ENCODE measurements around the gene JADE3.

The JADE3 gene

DNA sequence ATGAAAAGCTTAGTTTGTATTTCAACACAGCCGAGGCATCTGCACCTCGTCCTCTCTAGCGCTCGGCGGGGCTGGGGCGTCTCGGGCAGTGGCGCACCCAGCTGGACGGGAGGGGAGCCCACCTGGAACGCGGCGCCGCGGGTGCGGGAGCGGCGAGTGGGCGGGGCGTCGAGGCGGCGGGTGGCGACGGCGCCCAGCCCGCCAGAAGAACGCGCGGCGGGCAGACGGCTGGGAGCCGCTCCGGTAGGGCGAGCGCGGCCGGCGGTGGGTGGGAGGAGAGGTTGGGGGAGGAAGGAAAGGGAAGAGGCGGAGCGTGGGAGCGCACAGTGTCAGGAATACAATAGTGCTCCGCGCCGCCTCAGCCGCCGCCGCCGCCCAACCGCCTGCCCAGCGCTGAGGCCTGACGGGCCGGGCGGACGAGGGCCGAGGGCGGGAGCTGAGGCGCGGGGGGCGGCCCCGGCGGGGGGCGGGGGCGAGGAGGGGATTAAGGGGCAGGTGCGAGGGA is at the start of gene JADE3:
Gene JADE3 (plus strand): TSS at position 324 of the 505 bp plus-strand sequence. CDS start 72,474 bp downstream, outside the sequence.
- in situ Hi-C loops (cut with HindIII; ENCODE audit: low pct_ligation_motif_present, low pct_unique_long_range_greater_than_20kb, low sequenced_read_pairs) = no loop called here
- DNase-seq = peak; percentile 72

DNA sequence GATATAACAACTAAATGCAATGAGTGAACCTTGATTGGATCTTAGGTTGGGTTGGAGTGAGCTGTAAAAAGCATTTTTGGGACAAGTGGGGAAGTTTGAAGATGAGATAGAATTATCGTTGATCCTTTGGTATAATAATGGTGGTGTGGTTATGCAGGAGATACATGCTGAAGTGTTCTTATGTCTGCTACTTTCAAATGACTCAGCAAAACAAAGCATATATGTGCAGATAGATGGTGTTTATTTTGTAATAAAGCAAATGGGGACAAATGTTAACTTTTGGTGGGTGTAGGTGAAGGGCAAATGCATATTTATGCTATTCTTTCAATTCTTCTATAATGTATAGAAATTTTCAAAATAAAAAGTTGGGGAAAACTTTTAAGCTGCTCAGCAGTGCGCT is 49.1 kb upstream of the JADE3 start:
- in situ Hi-C loops (cut with HindIII; ENCODE audit: low pct_ligation_motif_present, low pct_unique_long_range_greater_than_20kb, low sequenced_read_pairs) = no loop called here
- no peak for DNase-seq

DNA sequence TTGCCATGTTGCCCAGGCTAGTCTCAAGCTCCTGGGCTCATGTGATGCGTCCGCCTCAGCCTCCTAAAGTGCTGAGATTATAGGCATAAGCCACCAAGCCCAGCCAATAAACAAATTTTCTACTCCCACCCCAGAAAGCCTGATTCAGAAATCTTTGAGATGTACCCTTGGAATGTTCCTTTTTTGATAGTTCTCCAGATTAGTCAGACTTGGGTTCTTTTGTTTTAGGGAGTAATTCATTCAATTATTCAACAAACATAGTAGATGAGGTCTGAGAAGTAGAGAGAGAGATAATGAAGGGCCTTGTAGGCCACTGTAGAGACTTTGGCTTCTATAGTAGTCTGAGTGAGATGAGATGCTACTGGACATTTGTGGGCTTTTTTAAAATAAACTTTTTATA is 47.6 kb upstream of the JADE3 start:
- in situ Hi-C loops (cut with HindIII; ENCODE audit: low pct_ligation_motif_present, low pct_unique_long_range_greater_than_20kb, low sequenced_read_pairs) = no loop called here

GRCh38 chrX:46865281-46865680 is 46.9 kb upstream of the JADE3 start:
- no peak for DNase-seq
- in situ Hi-C loops (cut with HindIII; ENCODE audit: low pct_ligation_motif_present, low pct_unique_long_range_greater_than_20kb, low sequenced_read_pairs) = no loop called here

More for the DNA sequence above, 47.6 kb upstream of the JADE3 start:
- DNase-seq = no peak

GRCh38 chrX:46866726-46867125 is 45.5 kb upstream of the JADE3 start:
- in situ Hi-C loops (cut with HindIII; ENCODE audit: low pct_ligation_motif_present, low pct_unique_long_range_greater_than_20kb, low sequenced_read_pairs) = no loop called here
- no peak for DNase-seq

- in situ Hi-C loops (cut with HindIII; ENCODE audit: low pct_ligation_motif_present, low pct_unique_long_range_greater_than_20kb, low sequenced_read_pairs) = no loop called here
- no peak for DNase-seq
Observed at GRCh38 chrX:46873746-46874145, 38.5 kb upstream of the JADE3 start.

GRCh38 chrX:46876901-46877300 is 35.3 kb upstream of the JADE3 start:
- in situ Hi-C loops (cut with HindIII; ENCODE audit: low pct_ligation_motif_present, low pct_unique_long_range_greater_than_20kb, low sequenced_read_pairs) = no loop called here
- no peak for DNase-seq

DNA sequence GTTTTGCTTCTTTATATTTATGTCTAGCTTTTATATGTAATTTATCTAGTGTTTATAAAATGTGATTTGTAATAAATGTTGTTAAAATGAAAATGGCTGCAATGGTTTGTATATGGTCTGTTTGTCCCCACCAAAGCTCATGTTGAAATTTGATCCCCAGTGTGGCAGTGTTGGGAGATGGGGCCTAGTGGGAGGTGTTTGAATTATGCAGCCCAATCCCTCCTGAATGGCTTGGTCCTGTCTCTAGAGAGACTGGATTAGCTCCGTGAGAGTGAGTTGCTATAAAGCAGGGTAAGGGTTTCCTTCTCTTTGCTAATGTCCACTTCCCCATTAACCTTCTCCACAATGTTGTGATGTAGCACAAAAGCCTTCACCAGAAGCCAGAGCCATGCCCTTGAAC is 30.0 kb upstream of the JADE3 start:
- in situ Hi-C loops (cut with HindIII; ENCODE audit: low pct_ligation_motif_present, low pct_unique_long_range_greater_than_20kb, low sequenced_read_pairs) = no loop called here
- no peak for DNase-seq

DNA sequence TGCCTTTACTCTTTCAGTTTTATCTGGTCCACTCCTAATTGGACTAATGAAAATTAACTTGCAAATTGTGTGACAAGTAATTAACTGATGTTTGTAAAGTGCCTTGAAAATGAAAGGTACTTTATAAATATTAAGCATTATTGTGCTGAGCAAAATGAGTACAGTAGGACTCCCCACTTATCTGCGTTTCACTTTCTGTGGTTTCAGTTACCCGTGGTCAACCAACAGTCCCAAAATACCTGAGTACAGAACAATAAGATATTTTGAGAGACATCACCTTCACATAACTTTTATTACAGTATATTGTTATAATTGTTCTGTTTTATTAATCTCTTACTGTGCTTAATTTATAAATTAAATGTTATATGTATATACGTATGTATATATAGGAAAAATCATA is 27.4 kb upstream of the JADE3 start:
- no peak for DNase-seq
- in situ Hi-C loops (cut with HindIII; ENCODE audit: low pct_ligation_motif_present, low pct_unique_long_range_greater_than_20kb, low sequenced_read_pairs) = no loop called here

- in situ Hi-C loops (cut with HindIII; ENCODE audit: low pct_ligation_motif_present, low pct_unique_long_range_greater_than_20kb, low sequenced_read_pairs) = no loop called here
- DNase-seq = no peak
Observed at GRCh38 chrX:46898207-46898606, 14.0 kb upstream of the JADE3 start.

DNA sequence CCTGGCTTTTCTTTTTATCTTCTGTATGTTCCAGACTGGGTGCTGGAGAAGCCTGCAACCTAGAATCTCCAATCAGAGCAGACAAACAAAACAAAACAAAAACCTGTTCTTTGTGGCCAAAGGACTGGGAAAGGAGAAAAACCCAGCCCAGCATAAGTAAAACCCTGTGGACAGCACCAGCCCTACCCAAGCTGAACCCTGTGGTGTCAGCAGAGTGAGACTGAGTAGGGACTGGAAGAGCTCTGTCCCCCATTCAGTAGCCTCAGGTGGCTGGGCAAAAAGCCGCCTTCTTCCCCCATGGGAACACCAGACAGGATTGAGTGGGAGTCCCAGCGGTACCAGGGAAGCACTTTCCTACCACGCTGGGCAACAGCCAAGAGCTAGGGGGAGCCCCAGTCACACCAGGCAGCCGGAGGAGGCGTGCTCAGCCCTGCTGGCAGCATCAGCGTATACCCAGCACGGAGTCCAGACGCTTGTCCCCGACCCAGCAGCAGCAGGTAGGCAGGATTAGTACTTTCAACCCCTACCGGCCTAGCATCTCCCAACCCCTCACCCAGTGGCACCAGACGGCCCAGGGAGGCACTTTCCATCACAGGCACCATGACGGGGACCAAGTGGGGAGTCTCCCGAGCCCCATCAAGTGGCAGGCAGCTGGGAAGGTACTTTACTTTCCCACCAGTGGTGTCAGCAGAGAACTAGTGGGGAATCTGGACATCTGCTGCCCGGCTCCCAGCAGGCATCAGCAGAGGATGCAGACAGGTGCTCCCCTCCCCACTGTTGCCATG is 8.6 kb upstream of the JADE3 start:
- DNase-seq = peak; percentile 65
- in situ Hi-C loops (cut with HindIII; ENCODE audit: low pct_ligation_motif_present, low pct_unique_long_range_greater_than_20kb, low sequenced_read_pairs) = no loop called here

DNA sequence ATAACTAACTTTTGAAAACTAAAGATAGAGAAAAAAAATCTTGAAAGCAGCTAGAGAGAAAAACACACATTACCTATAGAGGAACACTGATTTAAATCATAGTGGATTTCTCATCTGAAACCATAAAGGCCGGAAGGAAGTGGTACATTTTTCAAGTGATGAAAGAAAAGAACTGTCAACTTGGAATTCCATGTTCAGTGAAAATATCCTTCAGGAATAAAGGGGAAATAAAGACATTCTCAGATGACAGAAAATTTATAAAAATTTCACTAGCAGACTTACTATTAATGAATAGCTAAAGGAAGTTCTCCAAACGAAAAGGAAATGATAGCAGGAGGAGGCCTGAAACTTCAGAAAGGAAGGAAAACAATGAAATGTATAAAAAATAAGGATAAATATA is 7.6 kb upstream of the JADE3 start:
- DNase-seq = no peak
- in situ Hi-C loops (cut with HindIII; ENCODE audit: low pct_ligation_motif_present, low pct_unique_long_range_greater_than_20kb, low sequenced_read_pairs) = no loop called here

- DNase-seq = no peak
- in situ Hi-C loops (cut with HindIII; ENCODE audit: low pct_ligation_motif_present, low pct_unique_long_range_greater_than_20kb, low sequenced_read_pairs) = no loop called here
Observed at GRCh38 chrX:46910415-46910814, 1.8 kb upstream of the JADE3 start.

DNA sequence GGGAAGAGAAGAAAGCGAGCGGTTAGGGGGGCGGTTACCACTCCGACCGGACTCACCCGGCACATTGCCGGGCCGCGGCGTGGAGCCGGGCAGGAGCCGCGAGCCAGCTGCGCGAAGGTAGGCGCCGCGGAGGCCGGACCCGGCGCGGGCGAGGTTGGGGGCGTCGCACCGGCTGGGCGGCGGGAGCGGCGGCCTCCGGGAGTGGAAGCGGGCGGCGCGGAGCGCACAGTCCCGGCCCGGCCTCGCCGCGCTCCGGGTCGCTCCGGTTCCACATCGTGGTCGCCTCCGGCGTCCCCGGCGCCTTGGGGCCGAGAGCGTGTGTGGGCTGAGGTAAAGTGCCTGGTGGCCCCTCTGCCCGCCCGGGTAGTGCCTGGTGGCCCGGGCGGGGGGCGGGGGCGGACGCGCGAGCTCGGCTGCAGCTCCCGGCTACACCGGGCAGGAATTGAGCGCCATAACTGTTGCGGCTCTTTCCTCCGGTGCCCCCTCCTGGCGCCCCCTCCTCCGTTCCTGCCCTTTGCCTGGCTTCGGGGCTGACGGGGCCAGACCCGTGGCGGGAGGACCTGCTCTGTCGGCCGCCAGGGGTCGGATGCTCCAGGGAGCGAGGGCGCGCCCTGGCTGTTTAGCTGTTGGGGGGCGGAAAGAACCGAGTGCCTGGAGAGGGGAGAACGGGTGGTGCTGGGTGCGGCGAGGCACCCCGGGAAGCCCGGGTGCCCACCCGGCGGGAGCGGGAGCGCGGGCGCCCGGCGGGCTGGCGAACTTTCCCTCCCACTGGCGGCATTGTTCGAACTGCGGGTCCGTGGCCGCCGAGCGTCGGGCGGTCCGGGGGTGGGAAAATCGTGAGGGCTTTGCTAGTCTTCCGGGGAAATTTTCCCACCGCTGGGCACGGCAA is 626 bp downstream of the JADE3 start:
- in situ Hi-C loops (cut with HindIII; ENCODE audit: low pct_ligation_motif_present, low pct_unique_long_range_greater_than_20kb, low sequenced_read_pairs) = no loop called here
- peak; percentile 37 for DNase-seq

DNA sequence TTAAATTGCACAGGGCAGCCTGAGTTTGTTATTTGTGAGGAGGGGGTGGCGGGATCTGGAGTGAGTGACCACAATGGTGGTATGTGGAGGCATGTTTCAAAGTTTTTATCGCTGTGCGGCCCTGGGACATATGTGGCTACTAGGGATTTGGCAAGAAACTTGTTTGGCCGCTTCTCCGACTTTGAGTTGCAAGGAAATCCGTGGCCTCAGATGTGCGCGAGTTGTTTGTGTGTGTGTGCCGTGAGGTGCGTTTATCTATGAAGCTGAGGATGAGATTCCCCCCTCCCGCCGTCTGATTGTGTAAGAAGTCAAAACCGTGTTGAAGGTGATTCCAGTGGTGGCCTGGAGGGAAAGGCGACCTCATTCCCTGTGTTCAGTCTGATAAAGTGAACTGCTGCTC is 1.4 kb downstream of the JADE3 start:
- in situ Hi-C loops (cut with HindIII; ENCODE audit: low pct_ligation_motif_present, low pct_unique_long_range_greater_than_20kb, low sequenced_read_pairs) = no loop called here
- peak; percentile 8 for DNase-seq

- in situ Hi-C loops (cut with HindIII; ENCODE audit: low pct_ligation_motif_present, low pct_unique_long_range_greater_than_20kb, low sequenced_read_pairs) = no loop called here
- DNase-seq = no peak
Observed at GRCh38 chrX:46916273-46916672, 4.1 kb downstream of the JADE3 start.

DNA sequence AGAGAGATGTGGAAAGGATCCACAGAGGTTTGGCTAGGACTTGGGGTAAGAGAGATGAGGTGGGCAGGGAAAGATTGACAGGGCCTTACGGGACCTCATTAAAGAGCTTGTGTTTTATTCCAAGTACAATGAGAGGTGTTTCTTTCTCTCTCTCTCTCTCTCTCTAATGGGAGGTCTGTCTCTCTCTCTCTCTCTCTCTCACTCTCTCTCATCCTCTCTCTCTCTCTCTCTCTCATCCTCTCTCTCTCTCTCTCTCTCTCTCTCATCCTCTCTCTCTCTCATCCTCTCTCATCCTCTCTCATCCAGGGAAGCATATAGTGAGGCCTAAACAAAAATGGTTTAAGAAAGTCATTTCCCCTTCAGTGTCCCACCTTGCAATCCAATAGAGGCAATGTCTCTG is 5.4 kb downstream of the JADE3 start:
- DNase-seq = no peak

DNA sequence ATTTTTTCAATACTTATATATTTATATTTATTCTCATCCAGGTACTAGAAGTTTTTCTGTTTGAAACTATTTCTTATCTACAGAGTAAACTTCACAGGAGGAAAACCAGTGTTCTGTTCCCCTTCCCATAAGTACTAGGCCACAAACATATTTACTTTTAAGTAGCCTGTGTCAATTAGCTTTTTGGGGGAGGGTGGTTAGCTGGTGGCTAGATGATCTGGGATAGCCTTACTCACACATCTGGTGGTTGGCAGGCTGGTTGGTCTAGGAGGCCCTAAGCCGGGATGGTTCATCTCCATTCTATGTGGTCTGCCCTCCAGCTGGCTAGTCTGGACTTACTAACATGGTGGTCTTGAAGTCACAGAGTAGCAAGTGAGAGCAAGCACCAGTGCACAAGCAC is 6.2 kb downstream of the JADE3 start:
- no peak for DNase-seq
- in situ Hi-C loops (cut with HindIII; ENCODE audit: low pct_ligation_motif_present, low pct_unique_long_range_greater_than_20kb, low sequenced_read_pairs) = no loop called here

More for the DNA sequence above, 5.4 kb downstream of the JADE3 start:
- in situ Hi-C loops (cut with HindIII; ENCODE audit: low pct_ligation_motif_present, low pct_unique_long_range_greater_than_20kb, low sequenced_read_pairs) = no loop called here

DNA sequence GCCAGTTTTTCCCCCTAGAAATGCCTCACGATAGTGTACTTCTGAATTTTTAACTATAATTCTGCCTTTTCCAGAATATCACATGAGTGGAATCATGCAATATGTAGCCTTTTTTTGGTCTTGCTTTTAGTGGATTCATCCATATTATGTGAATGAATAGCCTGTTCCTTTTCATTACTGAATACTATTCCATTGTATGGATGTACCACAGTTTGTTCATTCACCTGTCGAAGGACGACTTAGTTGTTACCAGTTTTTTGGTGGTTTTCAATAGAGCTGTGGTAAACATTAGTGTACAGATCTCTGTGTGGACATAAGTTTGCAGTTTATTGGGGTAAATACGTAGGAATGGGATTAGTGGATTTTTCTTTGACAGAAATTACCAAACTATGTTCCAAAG is 8.0 kb downstream of the JADE3 start:
- in situ Hi-C loops (cut with HindIII; ENCODE audit: low pct_ligation_motif_present, low pct_unique_long_range_greater_than_20kb, low sequenced_read_pairs) = no loop called here
- no peak for DNase-seq
